ENCODE data around the gene ANKDD1B.

DNA sequence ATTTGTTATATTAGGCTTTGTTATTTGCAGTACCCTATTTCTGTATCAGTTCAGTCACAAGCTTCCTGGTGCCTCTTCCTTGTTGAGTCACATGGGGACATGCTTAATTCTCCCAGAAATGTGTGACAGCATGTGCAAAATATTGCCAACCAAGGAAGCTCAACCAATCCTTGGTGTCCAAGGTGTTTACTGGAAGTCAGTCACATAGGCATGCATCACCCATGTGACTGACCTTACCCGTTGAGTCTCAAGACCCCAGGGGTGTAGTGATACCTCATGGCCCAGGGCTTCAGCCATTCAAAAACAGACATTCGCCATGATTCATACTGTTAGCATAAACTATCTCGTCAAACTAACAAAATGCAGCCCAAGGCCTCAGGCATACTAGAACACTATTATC is 9.3 kb upstream of the ANKDD1B start:
- TF ChIP-seq, protein P1, sequence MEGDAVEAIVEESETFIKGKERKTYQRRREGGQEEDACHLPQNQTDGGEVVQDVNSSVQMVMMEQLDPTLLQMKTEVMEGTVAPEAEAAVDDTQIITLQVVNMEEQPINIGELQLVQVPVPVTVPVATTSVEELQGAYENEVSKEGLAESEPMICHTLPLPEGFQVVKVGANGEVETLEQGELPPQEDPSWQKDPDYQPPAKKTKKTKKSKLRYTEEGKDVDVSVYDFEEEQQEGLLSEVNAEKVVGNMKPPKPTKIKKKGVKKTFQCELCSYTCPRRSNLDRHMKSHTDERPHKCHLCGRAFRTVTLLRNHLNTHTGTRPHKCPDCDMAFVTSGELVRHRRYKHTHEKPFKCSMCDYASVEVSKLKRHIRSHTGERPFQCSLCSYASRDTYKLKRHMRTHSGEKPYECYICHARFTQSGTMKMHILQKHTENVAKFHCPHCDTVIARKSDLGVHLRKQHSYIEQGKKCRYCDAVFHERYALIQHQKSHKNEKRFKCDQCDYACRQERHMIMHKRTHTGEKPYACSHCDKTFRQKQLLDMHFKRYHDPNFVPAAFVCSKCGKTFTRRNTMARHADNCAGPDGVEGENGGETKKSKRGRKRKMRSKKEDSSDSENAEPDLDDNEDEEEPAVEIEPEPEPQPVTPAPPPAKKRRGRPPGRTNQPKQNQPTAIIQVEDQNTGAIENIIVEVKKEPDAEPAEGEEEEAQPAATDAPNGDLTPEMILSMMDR (IDR thresholded peaks at IDR 0.05; ENCODE audit: insufficient read depth, low read length, poor library complexity, severe bottlenecking) = no peak
- no peak for TF ChIP-seq EZH2phosphoT487 (conservative IDR thresholded peaks at IDR 0.05; ENCODE audit: low read length)

All from SU-DHL-6 (cell line).